ENCODE results near the gene VWA3A.

DNA sequence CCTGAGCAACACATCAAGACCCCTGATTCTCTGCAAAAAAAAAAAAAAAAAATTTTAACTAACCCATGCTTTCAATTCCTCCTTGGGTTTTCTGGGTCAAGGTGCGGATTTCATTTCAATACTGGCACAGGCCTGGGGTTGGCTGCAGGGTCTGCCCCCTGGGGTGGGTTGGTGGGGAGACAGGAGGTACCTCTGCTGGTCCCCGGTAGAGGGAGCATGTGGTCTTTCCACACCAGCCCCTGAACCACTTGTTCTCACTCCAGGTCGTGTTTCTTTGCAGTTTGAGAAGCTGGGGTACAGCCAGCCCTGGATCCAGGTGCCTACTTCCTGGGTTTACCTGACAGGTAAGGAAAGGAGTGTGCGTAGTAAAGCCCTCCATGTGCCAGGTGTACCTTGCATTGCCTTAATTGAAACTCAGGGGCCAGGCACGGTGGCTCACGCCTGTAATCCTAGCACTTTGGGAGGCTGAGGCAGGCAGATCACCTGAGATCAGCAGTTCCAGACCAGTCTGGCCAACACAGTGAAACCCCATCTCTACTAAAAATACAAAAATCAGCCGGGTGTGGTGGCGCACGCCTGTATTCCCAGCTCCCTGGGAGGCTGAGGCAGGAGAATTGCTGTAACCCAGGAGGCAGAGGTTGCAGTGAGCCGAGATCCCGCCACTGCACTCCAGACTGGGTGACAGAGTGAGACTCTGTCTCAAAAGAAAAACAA, 91.7 kb downstream of the VWA3A start:
- TF ChIP-seq EZH2 (IDR thresholded peaks at IDR 0.05; ENCODE audit: insufficient read depth, low read length) = no peak
- TF ChIP-seq CTCF (IDR thresholded peaks at IDR 0.05; ENCODE audit: insufficient read depth, low read depth, low read length) = no peak
